A549 (cell line): ENCODE data around the gene PAPPA. TPM values are rescaled to one million over a fixed set of nuclear protein-coding genes. Genes with fewer than 3 reads are reported as not detected.

ENCODE experiments used
- ATAC-seq, 2 experiments: fragments of 200-7000 bp in 1 of 2; fragments of >200 bp in 1 of 2; cut with Nextera tagmentation in 1 of 2; cut with Tn5 transposase in 1 of 2; 3 replicates each; pipeline versions ENCODE4 v1.8.0 to v1.9.1; 2018 to 2020; ENCODE audit warnings: mild to moderate bottlenecking in 1 of 2, moderate library complexity in 1 of 2
- CTCF ChIA-PET: fragments of 300-600 bp; sonication (Branson Sonifier 250); formaldehyde crosslinking; extraction: SDS; loops from one replicate; lab custom pipeline; 2021; ENCODE audit warnings: antibody characterized with exemption, inconsistent platforms; lab: Yijun Ruan, JAX
- POLR2A ChIA-PET: fragments of 350-600 bp; formaldehyde crosslinking; extraction: SDS; loops from one replicate; lab custom pipeline; 2021; ENCODE audit warnings: antibody characterized with exemption, inconsistent platforms; lab: Yijun Ruan, JAX
- DNase-seq, 2 experiments: peaks; one replicate each; pipeline versions ENCODE4 v3.0.0 to v3.0.0-alpha.2; 2011 to 2016; ENCODE audit warnings: low read depth in 1 of 2, low spot score in 1 of 2
- FAIRE-seq: peaks from 2 replicates; lab custom pipeline; 2011; peaks lifted over from hg19 to GRCh38; lab: Jason Lieb, UNC
- H3K27ac ChIP-seq, 2 experiments: fragments of >200 bp; sonication (Bioruptor Twin); formaldehyde crosslinking; 3 replicates each; pipeline ENCODE4 v1.5.1; 2016 to 2017
- H3K4me1 ChIP-seq: fragments of >200 bp; sonication (Bioruptor Twin); formaldehyde crosslinking; 3 replicates; pipeline ENCODE4 v1.6.1; 2016
- H3K4me2 ChIP-seq: fragments of >200 bp; sonication (Bioruptor Twin); formaldehyde crosslinking; 3 replicates; pipeline ENCODE4 v1.6.1; 2016
- H3K4me3 ChIP-seq: fragments of >200 bp; sonication (Bioruptor Twin); formaldehyde crosslinking; 3 replicates; pipeline ENCODE4 v1.5.1; 2016
- H3K9me3 ChIP-seq: fragments of >200 bp; sonication (Bioruptor Twin); formaldehyde crosslinking; 3 replicates; pipeline ENCODE4 v1.6.1; 2016
- BHLHE40 ChIP-seq: IDR thresholded peaks from 2 replicates; pipeline ENCODE4 v1.6.1; 2012; ENCODE audit warnings: low read depth, low read length, inconsistent platforms
- CBX8 ChIP-seq: fragments of 200-600 bp; sonication (generic); IDR thresholded peaks from 2 replicates; pipeline ENCODE4 v1.6.1; 2016
- CHD4 ChIP-seq: fragments of 200-600 bp; sonication (generic); IDR thresholded peaks from 2 replicates; pipeline ENCODE4 v1.6.1; 2016; ENCODE audit warnings: antibody characterized with exemption, mild to moderate bottlenecking, borderline replicate concordance
- EHMT2 ChIP-seq: fragments of 200-600 bp; sonication (generic); IDR thresholded peaks from 2 replicates; pipeline ENCODE4 v1.6.1; 2016; ENCODE audit warnings: antibody characterized with exemption, low read depth, mild to moderate bottlenecking, moderate library complexity
- ESRRA ChIP-seq: fragments of 150-350 bp; IDR thresholded peaks from 2 replicates; pipeline ENCODE4 v1.6.1; 2014; ENCODE audit warnings: mild to moderate bottlenecking, low read length, borderline replicate concordance
- FOSB ChIP-seq: fragments of 250-450 bp; sonication (Bioruptor Pico); IDR thresholded peaks from 2 replicates; pipeline ENCODE4 v1.5.0; 2020; ENCODE audit warnings: mild to moderate bottlenecking, moderate library complexity
- GATA3 ChIP-seq: IDR thresholded peaks from 2 replicates; pipeline ENCODE4 v1.6.1; 2012; ENCODE audit warnings: borderline replicate concordance
- HDAC2 ChIP-seq: fragments of 200-600 bp; sonication (generic); IDR thresholded peaks from 2 replicates; pipeline ENCODE4 v1.6.1; 2016
- HEYL ChIP-seq: fragments of 250-450 bp; sonication (Bioruptor Pico); IDR thresholded peaks from 2 replicates; pipeline ENCODE4 v1.8.0; 2021; ENCODE audit warnings: mild to moderate bottlenecking, moderate library complexity
- HOXB5 ChIP-seq: fragments of 250-450 bp; sonication (Bioruptor Pico); IDR thresholded peaks from 2 replicates; pipeline ENCODE4 v1.5.0; 2020; ENCODE audit warnings: mild to moderate bottlenecking, moderate library complexity
- JUN ChIP-seq, 2 experiments: fragments of >200 bp; sonication (Bioruptor Twin); formaldehyde crosslinking; IDR thresholded peaks; 2 replicates in 1 of 2; 3 replicates in 1 of 2; pipeline ENCODE4 v1.6.1; 2016 to 2017
- MAZ ChIP-seq: fragments of 150-350 bp; IDR thresholded peaks from 2 replicates; pipeline ENCODE4 v1.6.1; 2014; ENCODE audit warnings: antibody characterized with exemption, low read depth, low read length, borderline replicate concordance
- RNF2 ChIP-seq: fragments of 200-600 bp; sonication (generic); IDR thresholded peaks from 2 replicates; pipeline ENCODE4 v1.6.1; 2016; ENCODE audit warnings: low read depth, mild to moderate bottlenecking, antibody characterized with exemption, moderate library complexity, borderline replicate concordance
- SMC3 ChIP-seq: fragments of >200 bp; sonication (Bioruptor Twin); formaldehyde crosslinking; IDR thresholded peaks from 3 replicates; pipeline ENCODE4 v1.6.1; 2018; ENCODE audit warnings: inconsistent platforms
- ZC3H11A ChIP-seq: fragments of 450-650 bp; IDR thresholded peaks from 2 replicates; pipeline ENCODE4 v1.6.1; 2014; ENCODE audit warnings: antibody characterized with exemption, mild to moderate bottlenecking
- WGBS: methylation state at CpG from one replicate; pipeline ENCODE4 v1.1.6; 2017; ENCODE audit errors: missing lambda C conversion rate; 5-methylcytosine and 5-hydroxymethylcytosine counted together
- polyA plus RNA-seq, 4 experiments: library from polyadenylated mRNA; depleted of rRNA in 3 of 4; stranded (reverse); fragments of >200 nt; fragmentation: RNase III in 1 of 4; extraction: RNeasy Plus Mini Kit Qiagen cat#74134 plus additional on column Dnase treatment in 1 of 4; gene quantifications; 2 replicates in 3 of 4; 3 replicates in 1 of 4; pipeline ENCODE4 v1.2.3, GENCODE V29; 2011 to 2017
- TF ChIP-seq, protein P1 (sequence below): IDR thresholded peaks from 2 replicates; pipeline ENCODE4 v1.6.1; 2012; ENCODE audit warnings: low read depth, borderline replicate concordance
- TF ChIP-seq, protein P2 (sequence below): IDR thresholded peaks from 2 replicates; pipeline ENCODE4 v1.6.1; 2012
- TF ChIP-seq, protein P3 (sequence below): fragments of >200 bp; sonication (Bioruptor Twin); formaldehyde crosslinking; IDR thresholded peaks from 3 replicates; pipeline ENCODE4 v1.6.1; 2016
- TF ChIP-seq, protein P4 (sequence below): IDR thresholded peaks from 2 replicates; pipeline ENCODE4 v1.6.1; 2012
- TF ChIP-seq, protein P5 (sequence below): fragments of 250-450 bp; sonication (Bioruptor Pico); IDR thresholded peaks from 2 replicates; pipeline ENCODE4 v1.5.0; 2020; ENCODE audit warnings: low read depth, mild to moderate bottlenecking, moderate library complexity
- TF ChIP-seq, protein P6 (sequence below): fragments of >200 bp; sonication (Bioruptor Twin); formaldehyde crosslinking; IDR thresholded peaks from 2 replicates; pipeline ENCODE4 v1.6.1; 2016

Gene PAPPA
- polyA plus RNA-seq, 2 of the 4 experiments (the other 2 are of a cell fraction): 40.0 to 127 TPM

DNA sequence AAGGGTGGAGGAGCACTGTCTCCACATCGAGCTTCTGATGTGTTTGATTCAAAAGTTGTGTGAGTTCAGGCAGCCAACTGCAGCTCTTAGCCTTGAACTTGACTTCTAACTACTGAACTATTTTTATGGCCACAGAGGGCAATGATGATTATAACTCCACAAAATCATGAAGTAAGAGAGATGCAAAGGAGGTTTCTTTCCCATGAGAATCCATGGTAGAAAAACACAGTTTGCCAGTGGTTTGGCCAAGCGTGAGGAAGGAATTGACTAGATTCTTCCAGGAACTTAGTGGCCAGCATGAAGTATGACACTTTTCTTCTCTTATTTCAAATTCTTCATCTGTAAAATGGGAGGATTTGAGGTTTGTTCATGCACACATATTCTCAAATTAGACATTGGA, 43.2 kb downstream of the PAPPA start:
- 0 out of 3 replicates have a peak overlapping the region, but pooled peaks have one; percentile 6 for H3K4me2 ChIP-seq
- FAIRE-seq (no peak), ATAC-seq (no peak), DNase-seq (no peak)
- WGBS: 76% methylated on average over 2 of the region's 2 CpGs
- H3K4me3 ChIP-seq: no peak overlapping the region
- CTCF ChIA-PET: no interaction called here
- H3K4me1 ChIP-seq: peaks cover 100% of the 10 kb centered on the region
- peak overlapping the region; percentile 33 to 46; a peak in 4 of 6 replicates for H3K27ac ChIP-seq
- POLR2A ChIA-PET: no interaction called here
- TF ChIP-seq, protein P1, sequence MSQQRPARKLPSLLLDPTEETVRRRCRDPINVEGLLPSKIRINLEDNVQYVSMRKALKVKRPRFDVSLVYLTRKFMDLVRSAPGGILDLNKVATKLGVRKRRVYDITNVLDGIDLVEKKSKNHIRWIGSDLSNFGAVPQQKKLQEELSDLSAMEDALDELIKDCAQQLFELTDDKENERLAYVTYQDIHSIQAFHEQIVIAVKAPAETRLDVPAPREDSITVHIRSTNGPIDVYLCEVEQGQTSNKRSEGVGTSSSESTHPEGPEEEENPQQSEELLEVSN: no peak
- no peak for TF ChIP-seq BHLHE40
- TF ChIP-seq HDAC2: no peak
- TF ChIP-seq, protein P2, sequence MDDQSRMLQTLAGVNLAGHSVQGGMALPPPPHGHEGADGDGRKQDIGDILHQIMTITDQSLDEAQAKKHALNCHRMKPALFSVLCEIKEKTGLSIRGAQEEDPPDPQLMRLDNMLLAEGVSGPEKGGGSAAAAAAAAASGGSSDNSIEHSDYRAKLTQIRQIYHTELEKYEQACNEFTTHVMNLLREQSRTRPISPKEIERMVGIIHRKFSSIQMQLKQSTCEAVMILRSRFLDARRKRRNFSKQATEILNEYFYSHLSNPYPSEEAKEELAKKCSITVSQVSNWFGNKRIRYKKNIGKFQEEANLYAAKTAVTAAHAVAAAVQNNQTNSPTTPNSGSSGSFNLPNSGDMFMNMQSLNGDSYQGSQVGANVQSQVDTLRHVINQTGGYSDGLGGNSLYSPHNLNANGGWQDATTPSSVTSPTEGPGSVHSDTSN: no peak
- TF ChIP-seq, protein P3, sequence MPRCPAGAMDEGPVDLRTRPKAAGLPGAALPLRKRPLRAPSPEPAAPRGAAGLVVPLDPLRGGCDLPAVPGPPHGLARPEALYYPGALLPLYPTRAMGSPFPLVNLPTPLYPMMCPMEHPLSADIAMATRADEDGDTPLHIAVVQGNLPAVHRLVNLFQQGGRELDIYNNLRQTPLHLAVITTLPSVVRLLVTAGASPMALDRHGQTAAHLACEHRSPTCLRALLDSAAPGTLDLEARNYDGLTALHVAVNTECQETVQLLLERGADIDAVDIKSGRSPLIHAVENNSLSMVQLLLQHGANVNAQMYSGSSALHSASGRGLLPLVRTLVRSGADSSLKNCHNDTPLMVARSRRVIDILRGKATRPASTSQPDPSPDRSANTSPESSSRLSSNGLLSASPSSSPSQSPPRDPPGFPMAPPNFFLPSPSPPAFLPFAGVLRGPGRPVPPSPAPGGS: no peak
- no peak for TF ChIP-seq CBX8
- TF ChIP-seq, protein P4, sequence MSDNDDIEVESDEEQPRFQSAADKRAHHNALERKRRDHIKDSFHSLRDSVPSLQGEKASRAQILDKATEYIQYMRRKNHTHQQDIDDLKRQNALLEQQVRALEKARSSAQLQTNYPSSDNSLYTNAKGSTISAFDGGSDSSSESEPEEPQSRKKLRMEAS: no peak
- TF ChIP-seq JUN (IDR thresholded peaks at IDR 0.05): no peak
- no peak for TF ChIP-seq ZC3H11A
- no peak for TF ChIP-seq ESRRA
- H3K9me3 ChIP-seq: no peaks in the 10 kb centered on the region

DNA sequence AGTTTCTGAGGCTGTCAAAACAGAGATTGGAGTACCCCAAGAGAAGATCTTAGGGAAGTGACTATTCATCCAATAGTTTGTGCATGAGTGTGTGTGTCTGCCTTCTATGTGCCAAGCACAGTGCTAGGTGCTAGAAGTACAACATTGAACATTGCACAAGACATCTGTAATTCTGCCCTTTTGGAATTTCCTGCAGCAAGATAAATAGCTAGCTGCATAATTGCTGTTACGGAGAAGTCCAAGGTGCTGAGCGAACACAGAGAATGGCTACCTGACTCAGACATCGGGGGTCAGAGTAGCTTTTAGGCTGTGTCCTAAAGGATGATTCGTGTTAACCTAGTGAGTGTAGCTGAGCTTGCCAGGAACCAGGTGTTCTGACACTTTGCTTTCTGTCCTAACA, 44.8 kb downstream of the PAPPA start:
- FAIRE-seq: no peak
- Histone ChIP-seq H3K4me2 (0 out of 3 replicates have a peak overlapping the region, but pooled peaks have one; percentile 1), H3K4me3 (no peak overlapping the region), H3K4me1 (peaks cover 100% of the 10 kb centered on the region), H3K9me3 (no peaks in the 10 kb centered on the region)
- no peak for DNase-seq
- no peak for ATAC-seq
- 78% methylated on average over 4 of the region's 4 CpGs for WGBS
- POLR2A ChIA-PET: interaction anchor here (0.5 kb wide), 1 partner anchor 45 kb away, joined by 3 read pairs; the partner anchor contains the start of gene PAPPA
- no peak for TF ChIP-seq HEYL (CRISPR knock-in tag)
- no peak; a peak in 2 of 5 replicates for TF ChIP-seq JUN (IDR thresholded peaks at IDR 0.05)
- no peak for TF ChIP-seq FOSB (CRISPR knock-in tag)
- no peak for TF ChIP-seq EHMT2
- no peak for TF ChIP-seq SMC3
- TF ChIP-seq CBX8: no peak
- TF ChIP-seq HOXB5: no peak
- TF ChIP-seq CHD4: no peak
- TF ChIP-seq HDAC2: no peak
- TF ChIP-seq MAZ: no peak
- no peak for TF ChIP-seq BHLHE40
- TF ChIP-seq GATA3: no peak
- TF ChIP-seq, protein P5, sequence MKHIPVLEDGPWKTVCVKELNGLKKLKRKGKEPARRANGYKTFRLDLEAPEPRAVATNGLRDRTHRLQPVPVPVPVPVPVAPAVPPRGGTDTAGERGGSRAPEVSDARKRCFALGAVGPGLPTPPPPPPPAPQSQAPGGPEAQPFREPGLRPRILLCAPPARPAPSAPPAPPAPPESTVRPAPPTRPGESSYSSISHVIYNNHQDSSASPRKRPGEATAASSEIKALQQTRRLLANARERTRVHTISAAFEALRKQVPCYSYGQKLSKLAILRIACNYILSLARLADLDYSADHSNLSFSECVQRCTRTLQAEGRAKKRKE: no peak
- TF ChIP-seq, protein P6, sequence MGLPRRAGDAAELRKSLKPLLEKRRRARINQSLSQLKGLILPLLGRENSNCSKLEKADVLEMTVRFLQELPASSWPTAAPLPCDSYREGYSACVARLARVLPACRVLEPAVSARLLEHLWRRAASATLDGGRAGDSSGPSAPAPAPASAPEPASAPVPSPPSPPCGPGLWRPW: no peak
- TF ChIP-seq RNF2: no peak
- TF ChIP-seq, protein P2: no peak
- TF ChIP-seq, all 56 proteins: peak for 0
- CTCF ChIA-PET: interaction anchor here (1.2 kb wide), 1 partner anchor 605 kb away, joined by 3 read pairs; no protein-coding TSS in a partner anchor
- peak overlapping the region in 1 of 2 experiments; percentile 14; a peak in 2 of 6 replicates for H3K27ac ChIP-seq
